ENCODE results near the gene UGGT2. TPM values are rescaled to one million over a fixed set of nuclear protein-coding genes. Genes with fewer than 3 reads are reported as not detected.
"Not testable (repeated sequence)": the region's sequence is repeated elsewhere in the genome, so short reads cannot be mapped to it uniquely, and the experiment has no call there.

UGGT2 gene
- total RNA-seq, 1 donor from 2014 or later: 7.3 TPM

DNA sequence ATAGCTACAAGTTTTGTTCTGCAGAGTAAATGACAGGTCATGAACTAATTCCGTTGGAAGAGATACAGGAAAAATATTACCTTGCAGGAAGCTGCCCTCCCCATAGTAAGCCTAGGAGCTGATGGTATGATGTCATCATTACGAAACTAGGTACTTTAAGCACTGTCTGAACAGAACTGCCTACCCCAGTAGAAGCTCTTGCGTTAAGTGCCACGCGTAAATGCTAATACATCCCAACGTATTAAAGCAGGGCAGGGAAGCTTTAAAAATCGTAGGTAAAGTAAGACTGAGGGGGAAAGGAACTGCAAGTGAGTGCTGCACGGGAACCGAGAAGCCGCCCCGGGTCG, 572 bp downstream of the UGGT2 start:
- no peak for DNase-seq (ENCODE audit: low spot score)
- peak; percentile 29 for ATAC-seq

DNA sequence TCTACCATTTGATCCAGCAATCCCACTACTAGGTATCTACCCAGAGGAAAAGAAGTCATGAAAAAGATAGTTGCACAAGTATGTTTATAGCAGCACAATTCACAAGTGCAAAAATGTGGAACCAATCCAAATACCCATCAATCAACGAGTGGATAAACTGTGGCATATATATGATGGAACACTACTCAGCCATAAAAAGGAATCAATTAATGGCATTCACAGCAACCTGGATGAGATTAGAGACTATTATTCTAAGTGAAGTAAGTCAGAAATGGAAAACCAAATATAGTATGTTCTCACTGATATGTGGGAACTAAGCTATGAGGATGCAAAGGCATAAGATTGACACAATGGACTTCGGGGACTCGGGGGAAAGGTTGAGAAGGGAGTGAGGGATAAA, 1.3 kb downstream of the UGGT2 start:
- DNase-seq (ENCODE audit: low spot score); ATAC-seq: not testable (repeated sequence)

GRCh38 chr13:96051491-96051890, 1.7 kb downstream of the UGGT2 start:
- ATAC-seq; DNase-seq (ENCODE audit: low spot score): not testable (repeated sequence)

DNA sequence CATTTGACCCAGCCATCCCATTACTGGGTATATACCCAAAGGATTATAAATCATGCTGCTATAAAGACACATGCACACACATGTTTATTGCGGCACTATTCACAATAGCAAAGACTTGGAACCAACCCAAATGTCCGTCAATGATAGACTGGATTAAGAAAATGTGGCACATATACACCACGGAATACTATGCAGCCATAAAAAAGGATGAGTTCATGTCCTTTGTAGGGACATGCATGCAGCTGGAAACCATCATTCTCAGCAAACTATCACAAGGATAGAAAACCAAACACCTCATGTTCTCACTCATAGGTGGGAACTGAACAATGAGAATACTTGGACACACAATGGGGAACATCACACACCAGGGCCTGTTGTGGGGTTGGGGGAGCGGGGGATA, 2.2 kb downstream of the UGGT2 start:
- not testable (repeated sequence) for DNase-seq (ENCODE audit: low spot score); ATAC-seq

DNA sequence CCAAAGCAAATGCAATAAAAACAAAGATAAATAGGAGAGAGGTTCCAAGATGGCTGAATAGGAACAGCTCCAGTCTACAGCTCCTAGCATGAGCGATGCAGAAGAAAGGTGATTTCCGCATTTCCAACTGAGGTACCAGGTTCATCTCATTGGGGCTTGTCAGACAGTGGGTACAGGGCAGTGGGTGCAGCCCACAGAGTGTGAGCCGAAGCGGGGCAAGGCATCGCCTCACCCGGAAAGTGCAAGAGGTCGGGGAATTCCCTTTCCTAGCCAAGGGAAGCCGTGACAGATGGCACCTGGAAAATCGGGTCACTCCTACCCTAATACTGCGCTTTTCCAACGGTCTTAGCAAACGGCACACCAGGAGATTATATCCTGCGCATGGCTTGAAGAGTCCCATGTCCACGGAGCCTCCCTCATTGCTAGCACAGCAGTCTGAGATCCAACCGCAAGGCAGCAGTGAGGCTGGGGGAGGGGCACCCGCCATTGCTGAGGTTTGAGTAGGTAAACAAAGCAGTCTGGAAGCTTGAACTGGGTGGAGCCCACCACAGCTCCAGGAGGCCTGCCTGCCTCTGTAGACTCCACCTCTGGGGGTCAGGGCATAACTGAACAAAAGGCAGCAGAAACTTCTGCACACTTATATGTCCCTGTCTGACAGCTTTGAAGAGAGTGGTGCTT, 6.6 kb downstream of the UGGT2 start:
- DNase-seq (ENCODE audit: low spot score); ATAC-seq: not testable (repeated sequence)

- no peak for ATAC-seq
- DNase-seq (ENCODE audit: low spot score): no peak
Measured at GRCh38 chr13:96044238-96044637, 9.0 kb downstream of the UGGT2 start.

GRCh38 chr13:96041326-96042110, 11.7 kb downstream of the UGGT2 start:
- ATAC-seq (no peak), DNase-seq (ENCODE audit: low spot score) (no peak)

GRCh38 chr13:96036515-96036914, 16.7 kb downstream of the UGGT2 start:
- no peak for DNase-seq (ENCODE audit: low spot score)
- ATAC-seq: no peak

DNA sequence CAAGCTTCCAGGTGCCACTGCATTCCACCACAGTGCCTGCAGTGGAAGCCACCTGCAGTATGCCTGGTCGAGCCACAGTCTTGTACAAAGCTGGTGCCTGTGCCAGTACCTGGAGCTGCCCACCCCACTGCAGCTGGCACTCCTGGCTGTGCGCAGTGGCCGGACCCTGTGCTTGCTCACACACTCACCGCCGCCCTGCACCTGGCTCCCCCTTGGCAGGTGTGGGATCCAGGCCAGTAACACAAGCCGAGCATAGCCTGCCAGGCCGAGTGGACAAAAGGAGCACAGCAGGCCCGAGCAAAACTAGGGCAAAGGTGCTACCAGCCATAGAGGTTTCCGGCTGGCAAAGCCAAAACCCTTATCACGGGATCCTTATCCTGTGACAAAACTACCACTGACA, 18.5 kb downstream of the UGGT2 start:
- peak; percentile 47 for ATAC-seq
- no peak for DNase-seq (ENCODE audit: low spot score)

- ATAC-seq (no peak), DNase-seq (ENCODE audit: low spot score) (no peak)
Measured at GRCh38 chr13:96033220-96034015, 19.8 kb downstream of the UGGT2 start.

- ATAC-seq (no peak), DNase-seq (ENCODE audit: low spot score) (no peak)
Measured at GRCh38 chr13:96032717-96033116, 20.5 kb downstream of the UGGT2 start.

- DNase-seq (ENCODE audit: low spot score): no peak
- no peak for ATAC-seq
Measured at GRCh38 chr13:96029002-96029401, 24.2 kb downstream of the UGGT2 start.

GRCh38 chr13:96027496-96027895, 25.7 kb downstream of the UGGT2 start:
- DNase-seq (ENCODE audit: low spot score) (no peak), ATAC-seq (no peak)

- ATAC-seq (no peak), DNase-seq (ENCODE audit: low spot score) (no peak)
Measured at GRCh38 chr13:96025283-96025682, 27.9 kb downstream of the UGGT2 start.

DNA sequence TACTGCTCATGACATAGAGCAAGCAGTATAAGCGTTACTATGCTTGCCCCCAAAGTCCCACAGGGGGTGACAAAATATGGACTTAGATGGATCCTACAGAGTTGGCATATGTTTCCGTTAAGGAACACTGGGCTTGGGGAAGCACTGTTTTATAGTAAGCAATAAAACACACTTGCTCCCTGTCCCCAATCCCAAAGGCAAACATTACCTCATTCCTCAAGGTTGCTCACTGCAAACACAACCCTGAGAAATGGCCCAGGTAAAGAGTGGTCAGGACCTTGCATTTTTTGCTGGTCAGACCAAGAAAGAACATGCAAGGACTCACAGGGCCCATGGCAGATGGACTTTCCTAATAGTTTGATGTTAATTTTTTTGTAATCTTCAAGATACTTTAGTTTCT, 32.3 kb downstream of the UGGT2 start:
- no peak for DNase-seq (ENCODE audit: low spot score)
- ATAC-seq: peak; percentile 66

DNA sequence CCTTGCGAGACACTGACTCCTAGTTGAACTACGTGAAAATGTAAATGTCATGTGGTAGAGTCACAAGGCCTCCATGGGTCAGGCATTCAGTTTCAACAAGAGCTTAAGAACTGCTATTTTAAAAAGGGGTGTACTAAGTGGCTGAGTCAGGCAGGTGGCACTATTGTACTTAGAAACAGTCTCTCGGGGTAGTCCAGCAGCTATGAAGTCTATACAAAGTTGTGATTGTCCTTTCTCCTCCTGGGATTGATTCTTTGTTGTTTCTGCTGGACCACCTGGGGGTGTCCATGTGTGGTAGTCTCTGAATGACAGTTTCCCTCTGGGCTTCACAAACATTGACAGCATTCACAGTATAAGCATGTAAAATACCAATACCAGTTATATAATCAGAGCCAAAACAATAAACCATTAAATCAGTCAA, 33.0 kb downstream of the UGGT2 start:
- ATAC-seq (peak; percentile 97), DNase-seq (ENCODE audit: low spot score) (no peak)

- DNase-seq (ENCODE audit: low spot score) (no peak), ATAC-seq (no peak)
Measured at GRCh38 chr13:96018135-96018534, 35.1 kb downstream of the UGGT2 start.

GRCh38 chr13:96011291-96011872, 41.8 kb downstream of the UGGT2 start:
- ATAC-seq: no peak
- no peak for DNase-seq (ENCODE audit: low spot score)

GRCh38 chr13:96003304-96003703, 49.9 kb downstream of the UGGT2 start:
- ATAC-seq: no peak
- no peak for DNase-seq (ENCODE audit: low spot score)

DNA sequence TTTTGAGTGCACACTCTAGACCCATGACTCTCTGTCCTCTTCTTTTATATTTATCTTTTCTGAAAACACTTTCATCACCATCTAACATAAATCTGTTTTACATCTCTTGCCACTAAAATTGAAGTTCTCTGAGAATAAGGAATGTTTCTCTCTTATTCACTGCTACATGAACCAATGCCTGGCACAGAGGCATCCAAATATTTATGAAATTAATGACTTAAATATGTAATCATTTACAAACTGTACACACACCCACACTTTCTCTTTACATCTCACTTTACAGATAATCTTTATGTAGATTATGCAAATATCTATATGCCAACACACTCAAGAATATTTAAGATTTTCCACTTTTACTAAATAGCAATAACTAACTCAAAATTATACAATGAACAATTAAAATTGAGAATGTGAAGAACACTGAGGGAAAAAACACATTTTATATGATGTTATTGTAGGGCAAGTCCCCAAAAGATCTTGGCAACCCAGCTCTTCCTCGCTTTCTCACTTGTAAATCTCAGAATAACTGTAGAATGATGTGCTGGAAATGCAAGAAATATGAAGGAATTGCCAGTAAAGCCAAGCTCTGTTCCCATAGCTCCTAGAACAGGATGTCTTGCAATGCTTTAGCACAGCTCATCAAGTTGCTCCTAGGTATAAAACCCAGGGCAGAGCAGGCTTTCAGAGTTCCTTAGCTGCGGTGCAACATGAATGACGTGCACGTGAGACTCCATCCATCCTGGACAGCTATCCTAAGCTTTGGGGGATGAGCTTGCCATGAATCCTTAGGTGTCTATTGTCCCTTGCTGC, 50.7 kb downstream of the UGGT2 start:
- no peak for ATAC-seq
- DNase-seq (ENCODE audit: low spot score): no peak
